HG02759 (cell line): ENCODE results near the gene TC2N.
"Not testable (repeated sequence)": the region's sequence is repeated elsewhere in the genome, so short reads cannot be mapped to it uniquely, and the experiment has no call there.

Source experiments
- ATAC-seq: cut with Tn5 transposase; IDR thresholded peaks from one replicate; pipeline ENCODE4 v1.9.1; 2021; ENCODE audit warnings: mild to moderate bottlenecking, moderate library complexity; ENCODE audit not compliant: unreplicated experiment

Gene TC2N

GRCh38 chr14:91835197-91835919 is 32.0 kb downstream of the TC2N start:
- peak; percentile 20 for ATAC-seq

- no peak for ATAC-seq
Measured at GRCh38 chr14:91834571-91834970, 32.8 kb downstream of the TC2N start.

- ATAC-seq, result no peak
Measured at GRCh38 chr14:91831337-91831736, 36.0 kb downstream of the TC2N start.

GRCh38 chr14:91830777-91831176 is 36.6 kb downstream of the TC2N start:
- ATAC-seq, result peak; percentile 77

- no peak for ATAC-seq
Measured at GRCh38 chr14:91829511-91829910, 37.8 kb downstream of the TC2N start.

- ATAC-seq, result no peak
Measured at GRCh38 chr14:91827746-91828145, 39.6 kb downstream of the TC2N start.

GRCh38 chr14:91817566-91818325 is 49.6 kb downstream of the TC2N start:
- no peak for ATAC-seq

GRCh38 chr14:91814317-91814716 is 53.0 kb downstream of the TC2N start:
- no peak for ATAC-seq

- ATAC-seq, result no peak
Measured at GRCh38 chr14:91810699-91811098, 56.6 kb downstream of the TC2N start.

GRCh38 chr14:91806716-91807115 is 60.6 kb downstream of the TC2N start:
- no peak for ATAC-seq

- ATAC-seq, result not testable (repeated sequence)
Measured at GRCh38 chr14:91806094-91806493, 61.2 kb downstream of the TC2N start.

GRCh38 chr14:91805659-91806058 is 61.7 kb downstream of the TC2N start:
- no peak for ATAC-seq

GRCh38 chr14:91801358-91801757 is 66.0 kb downstream of the TC2N start:
- no peak for ATAC-seq

GRCh38 chr14:91796617-91797347 is 70.6 kb downstream of the TC2N start:
- no peak for ATAC-seq

GRCh38 chr14:91793704-91794103 is 73.6 kb downstream of the TC2N start:
- ATAC-seq, result no peak

GRCh38 chr14:91786188-91786587 is 81.1 kb downstream of the TC2N start:
- no peak for ATAC-seq

GRCh38 chr14:91780452-91780851 is 86.9 kb downstream of the TC2N start:
- ATAC-seq, result no peak

GRCh38 chr14:91778217-91778616 is 89.1 kb downstream of the TC2N start:
- no peak for ATAC-seq

GRCh38 chr14:91774140-91775096 is 92.9 kb downstream of the TC2N start:
- ATAC-seq, result no peak

GRCh38 chr14:91770185-91770584 is 97.2 kb downstream of the TC2N start:
- no peak for ATAC-seq
